GM12892 (cell line): Measurements from ENCODE around the gene PCDHGC3.

Experiments used
- POLR2A ChIP-seq: IDR thresholded peaks from 2 replicates; pipeline ENCODE4 v1.6.1; 2011; ENCODE audit warnings: low read depth, low read length, control low read depth
- POLR2AphosphoS5 ChIP-seq: IDR thresholded peaks from 2 replicates; pipeline ENCODE4 v1.6.1; 2011; ENCODE audit warnings: low read depth, low read length, control low read depth
- TAF1 ChIP-seq: IDR thresholded peaks from 2 replicates; pipeline ENCODE4 v1.6.1; 2011; ENCODE audit warnings: low read depth, mild to moderate bottlenecking, control low read depth, low read length, borderline replicate concordance

- TF ChIP-seq POLR2A: peak; percentile 54; the same call in 1 of the 2 replicates
- TF ChIP-seq POLR2AphosphoS5: peak; percentile 54; the same call in 1 of the 2 replicates
- TF ChIP-seq TAF1: 0 out of 2 replicates have a peak, but pooled peaks have one; percentile 44
These were observed 44.5 kb upstream of the PCDHGC3 start for GRCh38 chr5:141431286-141431685.
